ENCODE data around the gene PRKCB.

The PRKCB gene

GRCh38 chr16:23902034-23902747 is 66.4 kb downstream of the PRKCB start:
- no peak for TF ChIP-seq CTCF (conservative IDR thresholded peaks at IDR 0.05; ENCODE audit: low read depth, low read length)
- no peak for DNase-seq (ENCODE audit: low read depth)
- H3K4me3 ChIP-seq (ENCODE audit: low read depth, low read length) = no peak overlapping the region

GRCh38 chr16:23902748-23903414 is 67.1 kb downstream of the PRKCB start:
- DNase-seq (ENCODE audit: low read depth) = no peak
- no peak for TF ChIP-seq CTCF (conservative IDR thresholded peaks at IDR 0.05; ENCODE audit: low read depth, low read length)
- no peak overlapping the region for H3K4me3 ChIP-seq (ENCODE audit: low read depth, low read length)

- no peak for TF ChIP-seq CTCF (conservative IDR thresholded peaks at IDR 0.05; ENCODE audit: low read depth, low read length)
- no peak overlapping the region for H3K4me3 ChIP-seq (ENCODE audit: low read depth, low read length)
- DNase-seq (ENCODE audit: low read depth) = peak; percentile 55
These were observed 69.2 kb downstream of the PRKCB start for GRCh38 chr16:23905027-23905426.

GRCh38 chr16:23907457-23907902 is 71.7 kb downstream of the PRKCB start:
- DNase-seq (ENCODE audit: low read depth) = no peak
- no peak overlapping the region for H3K4me3 ChIP-seq (ENCODE audit: low read depth, low read length)
- TF ChIP-seq CTCF (conservative IDR thresholded peaks at IDR 0.05; ENCODE audit: low read depth, low read length) = no peak

GRCh38 chr16:23907903-23908302 is 72.1 kb downstream of the PRKCB start:
- no peak overlapping the region for H3K4me3 ChIP-seq (ENCODE audit: low read depth, low read length)
- TF ChIP-seq CTCF (conservative IDR thresholded peaks at IDR 0.05; ENCODE audit: low read depth, low read length) = no peak
- DNase-seq (ENCODE audit: low read depth) = no peak

GRCh38 chr16:23908790-23909189 is 73.0 kb downstream of the PRKCB start:
- no peak for DNase-seq (ENCODE audit: low read depth)
- no peak for TF ChIP-seq CTCF (conservative IDR thresholded peaks at IDR 0.05; ENCODE audit: low read depth, low read length)
- H3K4me3 ChIP-seq (ENCODE audit: low read depth, low read length) = no peak overlapping the region
